Stimulated activated CD8-positive, alpha-beta memory T cell treated with anti-CD3 and anti-CD28 coated beads, Interleukin-2, amount 100 ng/mL, for 48 hours (primary cell): ENCODE results near the gene TGIF2.
"Not testable (repeated sequence)": the region's sequence is repeated elsewhere in the genome, so short reads cannot be mapped to it uniquely, and the experiment has no call there.

Source experiments
- DNase-seq, 2 donors: peaks; one replicate each; pipeline ENCODE4 v3.0.0-alpha.2; 2020; ENCODE audit warnings: low read depth in 2 of 2

TGIF2 gene

GRCh38 chr20:36547186-36548005 is 26.0 kb upstream of the TGIF2 start:
- DNase-seq: no peak

DNA sequence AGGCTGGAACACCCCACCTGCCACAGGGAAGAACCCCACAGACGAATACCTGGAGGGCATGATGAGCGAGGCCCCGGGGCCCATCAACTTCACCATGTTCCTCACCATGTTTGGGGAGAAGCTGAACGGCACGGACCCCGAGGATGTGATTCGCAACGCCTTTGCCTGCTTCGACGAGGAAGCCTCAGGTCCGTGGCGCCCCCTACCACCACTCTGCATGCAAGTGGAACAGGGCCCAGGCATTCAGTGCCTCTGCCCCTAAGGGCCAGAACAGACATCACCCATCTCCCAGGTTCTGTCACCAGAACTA is 25.4 kb upstream of the TGIF2 start:
- no peak for DNase-seq

- no peak for DNase-seq
These were observed 24.4 kb upstream of the TGIF2 start for GRCh38 chr20:36548704-36549627.

GRCh38 chr20:36549628-36549941 is 23.8 kb upstream of the TGIF2 start:
- DNase-seq: no peak

- no peak for DNase-seq
These were observed 23.2 kb upstream of the TGIF2 start for GRCh38 chr20:36549942-36550789.

DNA sequence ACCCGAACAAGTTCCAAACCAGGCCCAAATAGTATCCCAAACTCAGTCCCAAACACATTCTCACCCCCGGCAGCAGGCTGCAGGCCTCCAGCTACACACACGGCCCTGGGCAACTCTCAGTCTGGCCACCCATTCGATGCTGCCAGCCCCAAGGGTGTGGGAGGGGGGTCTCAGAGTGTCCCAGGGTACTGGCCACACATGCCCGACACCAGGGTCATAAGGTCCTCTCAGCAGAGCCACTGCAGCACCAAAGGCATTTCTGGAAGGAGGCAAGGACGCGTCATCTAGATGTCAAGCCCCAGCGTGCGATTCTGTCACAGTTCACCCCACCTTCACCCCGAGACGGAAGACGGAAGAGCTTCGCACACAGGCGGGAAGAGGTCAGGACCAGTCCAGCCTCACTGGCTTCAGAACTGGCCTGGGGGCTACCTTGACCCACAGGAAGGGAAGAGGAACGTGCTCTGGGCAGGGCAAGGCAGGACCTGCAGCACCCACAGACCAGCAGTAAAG is 22.6 kb upstream of the TGIF2 start:
- no peak for DNase-seq

GRCh38 chr20:36555248-36555647 is 18.1 kb upstream of the TGIF2 start:
- DNase-seq: no peak

- no peak for DNase-seq
These were observed 10.7 kb upstream of the TGIF2 start for GRCh38 chr20:36562724-36563123.

DNA sequence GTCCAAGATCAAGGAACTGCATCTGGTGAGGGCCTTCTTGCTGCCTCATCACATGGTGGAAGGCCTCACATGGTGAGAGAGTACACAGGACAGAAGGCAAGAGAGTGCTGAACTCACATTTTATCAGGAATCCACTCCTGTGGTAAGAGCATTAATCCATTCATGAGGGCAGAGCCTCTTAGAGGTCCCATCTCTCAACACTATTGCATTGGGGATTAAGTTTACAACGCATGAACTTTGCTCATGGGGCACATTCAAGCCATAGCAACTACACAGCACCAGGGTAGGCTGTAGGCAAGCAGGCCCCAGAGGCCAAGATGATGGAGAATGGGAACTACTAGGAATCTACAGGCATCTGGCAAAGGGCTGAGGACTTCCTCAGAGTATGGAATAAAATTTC is 10.0 kb upstream of the TGIF2 start:
- no peak for DNase-seq

DNA sequence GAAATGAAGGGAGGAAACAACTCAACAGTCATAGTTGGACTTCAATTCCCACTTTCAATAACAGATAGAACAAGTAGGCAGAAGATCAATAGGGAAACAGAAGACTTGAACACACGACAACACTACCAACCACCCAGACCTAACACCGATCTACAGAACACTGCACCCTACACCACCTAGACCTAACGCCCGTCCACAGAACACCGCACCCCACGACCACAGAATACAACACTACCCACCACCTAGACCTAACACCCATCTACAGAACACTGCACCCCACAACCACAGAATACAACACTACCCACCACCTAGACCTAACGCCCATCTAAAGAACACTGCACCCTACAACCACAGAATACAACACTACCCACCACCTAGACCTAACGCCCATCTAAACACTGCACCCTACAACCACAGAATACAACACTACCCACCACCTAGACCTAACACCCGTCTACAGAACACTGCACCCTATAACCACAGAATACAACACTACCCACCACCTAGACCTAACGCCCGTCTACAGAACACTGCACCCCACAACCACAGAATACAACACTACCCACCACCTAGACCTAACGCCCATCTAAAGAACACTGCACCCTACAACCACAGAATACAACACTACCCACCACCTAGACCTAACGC is 9.2 kb upstream of the TGIF2 start:
- DNase-seq: not testable (repeated sequence)

- DNase-seq: not testable (repeated sequence)
These were observed 8.7 kb upstream of the TGIF2 start for GRCh38 chr20:36564726-36565121.

- DNase-seq: no peak
These were observed 7.9 kb upstream of the TGIF2 start for GRCh38 chr20:36565520-36565919.

- no peak for DNase-seq
These were observed 3.5 kb upstream of the TGIF2 start for GRCh38 chr20:36569847-36570429.

GRCh38 chr20:36571564-36572504 is 1.6 kb upstream of the TGIF2 start:
- DNase-seq: no peak

DNA sequence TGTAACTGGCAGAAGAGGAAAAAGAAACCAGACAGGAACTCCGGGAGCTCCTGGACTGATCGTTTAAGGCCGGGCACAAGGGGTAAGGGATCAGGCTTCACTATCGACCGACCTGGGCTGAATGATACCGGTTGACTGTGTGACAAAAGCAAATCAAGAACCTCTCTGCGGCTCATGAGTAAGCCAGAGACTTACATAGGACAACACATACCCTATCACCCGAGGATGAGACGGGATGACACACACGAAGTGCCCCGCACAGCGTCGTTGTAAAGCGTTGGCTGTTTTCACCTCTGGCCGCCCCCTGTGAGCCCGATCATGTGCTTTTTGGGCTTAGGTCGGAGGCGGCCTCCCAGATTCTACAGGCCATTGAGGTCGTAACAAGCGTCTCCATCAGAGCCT is 695 bp upstream of the TGIF2 start:
- DNase-seq: peak; percentile 39 to 69

DNA sequence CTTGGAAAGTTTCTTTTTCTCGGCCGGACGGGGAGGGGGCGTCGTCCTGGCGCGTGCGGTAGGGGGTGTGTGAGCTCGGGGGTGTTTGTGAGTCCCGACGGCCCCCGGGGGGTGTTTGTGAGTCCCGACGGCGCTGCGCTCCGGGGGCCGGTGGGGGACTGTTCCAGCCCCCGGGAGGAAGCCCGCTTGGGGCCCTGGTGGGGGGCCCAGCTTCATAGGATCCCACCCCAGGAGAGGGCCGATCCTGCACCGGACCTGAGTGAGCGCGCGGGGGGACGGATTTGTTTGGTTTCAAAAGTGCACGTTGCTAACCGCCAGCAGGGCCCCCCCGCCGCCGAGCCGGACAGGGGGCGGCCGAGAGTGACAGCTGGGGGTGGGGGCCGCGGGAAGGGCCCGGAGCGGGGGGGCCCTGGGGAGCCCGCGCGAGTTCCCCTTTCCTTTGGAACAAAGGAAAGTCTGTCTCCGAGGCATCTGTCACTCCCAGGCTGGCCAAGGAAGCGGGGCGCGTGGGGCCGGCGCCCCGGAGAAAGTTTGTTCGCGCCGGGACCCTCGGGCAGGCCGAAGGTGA is 485 bp downstream of the TGIF2 start:
- peak in 1 of 2 donors; percentile 13 for DNase-seq

DNA sequence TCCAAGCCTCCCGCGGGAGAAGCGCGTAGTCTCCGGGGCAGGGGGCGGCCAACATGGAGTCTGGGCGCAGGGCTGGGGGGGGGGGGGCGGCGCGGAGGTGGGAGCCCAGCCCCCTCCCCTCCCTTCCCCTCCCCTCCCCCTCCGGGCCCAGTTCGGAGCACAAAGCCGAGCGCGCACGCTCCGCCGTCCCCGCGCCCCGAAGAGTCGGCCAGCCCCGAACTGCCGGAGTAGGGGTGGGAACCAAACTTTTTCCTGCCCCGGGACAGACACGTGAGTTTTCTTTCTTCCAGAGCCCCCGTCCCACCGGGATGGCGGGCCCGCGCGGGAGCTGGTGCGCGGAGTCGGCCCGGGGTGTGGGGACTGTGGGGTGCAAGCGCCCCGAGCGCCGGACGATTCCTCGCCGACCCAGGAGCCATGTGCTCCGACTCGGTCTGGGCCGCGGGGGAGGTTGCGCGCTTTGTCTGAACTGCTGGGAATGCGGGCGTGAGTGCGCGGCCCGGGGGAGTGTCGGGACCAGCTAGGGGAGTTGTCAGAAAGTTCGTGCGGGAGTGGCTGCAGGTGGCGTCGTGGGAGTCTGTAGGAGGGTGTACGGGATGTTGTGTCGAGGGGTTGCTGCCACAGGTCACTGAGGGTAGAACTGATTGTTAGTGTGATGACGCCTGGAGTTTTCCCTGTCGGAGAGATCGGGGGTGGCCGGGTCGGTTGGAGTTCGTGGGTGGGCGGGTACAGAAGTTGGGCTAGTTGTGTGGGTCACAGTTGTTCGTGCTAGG is 1.2 kb downstream of the TGIF2 start:
- peak; percentile 28 to 34 for DNase-seq

GRCh38 chr20:36576081-36576445 is 2.7 kb downstream of the TGIF2 start:
- DNase-seq: no peak
